ENCODE results near the gene ZNF605. TPM values are rescaled to one million over a fixed set of nuclear protein-coding genes. Genes with fewer than 3 reads are reported as not detected.
"Not testable (repeated sequence)": the region's sequence is repeated elsewhere in the genome, so short reads cannot be mapped to it uniquely, and the experiment has no call there.

Gene ZNF605
- polyA plus RNA-seq, 6 donors from 2014 or later: 1.00 to 3.9 (median 2.1) TPM

DNA sequence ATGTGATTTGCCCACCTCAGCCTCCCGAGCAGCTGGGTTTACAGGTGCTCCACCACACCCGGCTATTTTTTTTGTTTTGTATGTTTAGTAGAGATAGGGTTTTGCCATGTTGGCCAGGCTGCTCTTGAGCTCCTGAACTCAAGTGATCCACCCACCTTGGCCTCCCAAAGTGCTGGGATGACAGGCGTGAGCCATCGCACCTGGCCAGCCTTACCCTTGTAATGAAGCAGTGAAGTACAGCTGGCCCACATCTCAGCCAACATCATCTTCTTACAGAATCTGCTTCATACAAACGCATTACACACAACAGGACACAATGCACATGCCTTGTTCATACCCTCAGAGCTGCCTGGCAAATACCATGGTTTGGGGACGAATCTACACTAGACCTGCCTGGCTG, 37.4 kb downstream of the ZNF605 start:
- no peak overlapping the region for H3K4me3 Mint-ChIP-seq

DNA sequence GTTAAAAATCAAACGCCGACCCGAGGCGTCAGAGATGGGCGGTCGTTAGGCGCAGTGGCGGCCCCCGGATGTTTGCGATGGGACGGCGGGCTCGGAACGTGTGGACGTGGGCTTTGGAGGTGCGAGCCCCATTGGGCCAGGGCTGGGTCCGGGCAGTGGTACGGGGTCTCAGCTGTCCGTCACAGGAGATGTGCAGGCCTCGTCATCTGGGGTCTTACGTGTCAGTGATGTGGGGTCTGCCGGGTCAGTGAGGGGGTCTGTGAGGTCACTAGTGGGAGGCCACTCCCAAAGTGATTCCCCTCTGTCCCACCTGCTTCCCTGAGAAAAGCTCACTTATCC, 47.1 kb downstream of the ZNF605 start:
- Mint-ChIP-seq H3K36me3 (peaks cover 13 to 19% of the 10 kb centered on the region in 2 donors), H3K27me3 (peaks cover 0 to 21% (median 9%) of the 10 kb centered on the region in 3 donors), H3K9me3 (peaks cover 5 to 58% (median 31%) of the 10 kb centered on the region in 7 donors)

More for the DNA sequence above, 37.4 kb downstream of the ZNF605 start:
- DNase-seq (no peak), ATAC-seq (ENCODE audit: low read depth in 2 of 2) (no peak)
- Mint-ChIP-seq H3K36me3 (peaks cover 36% of the 10 kb centered on the region in 2 donors), H3K9me3 (peaks cover 9 to 95% (median 75%) of the 10 kb centered on the region in 7 donors), H3K27ac (no peak overlapping the region), H3K27me3 (no peaks in the 10 kb centered on the region), H3K4me1 (no peaks in the 10 kb centered on the region)

DNA sequence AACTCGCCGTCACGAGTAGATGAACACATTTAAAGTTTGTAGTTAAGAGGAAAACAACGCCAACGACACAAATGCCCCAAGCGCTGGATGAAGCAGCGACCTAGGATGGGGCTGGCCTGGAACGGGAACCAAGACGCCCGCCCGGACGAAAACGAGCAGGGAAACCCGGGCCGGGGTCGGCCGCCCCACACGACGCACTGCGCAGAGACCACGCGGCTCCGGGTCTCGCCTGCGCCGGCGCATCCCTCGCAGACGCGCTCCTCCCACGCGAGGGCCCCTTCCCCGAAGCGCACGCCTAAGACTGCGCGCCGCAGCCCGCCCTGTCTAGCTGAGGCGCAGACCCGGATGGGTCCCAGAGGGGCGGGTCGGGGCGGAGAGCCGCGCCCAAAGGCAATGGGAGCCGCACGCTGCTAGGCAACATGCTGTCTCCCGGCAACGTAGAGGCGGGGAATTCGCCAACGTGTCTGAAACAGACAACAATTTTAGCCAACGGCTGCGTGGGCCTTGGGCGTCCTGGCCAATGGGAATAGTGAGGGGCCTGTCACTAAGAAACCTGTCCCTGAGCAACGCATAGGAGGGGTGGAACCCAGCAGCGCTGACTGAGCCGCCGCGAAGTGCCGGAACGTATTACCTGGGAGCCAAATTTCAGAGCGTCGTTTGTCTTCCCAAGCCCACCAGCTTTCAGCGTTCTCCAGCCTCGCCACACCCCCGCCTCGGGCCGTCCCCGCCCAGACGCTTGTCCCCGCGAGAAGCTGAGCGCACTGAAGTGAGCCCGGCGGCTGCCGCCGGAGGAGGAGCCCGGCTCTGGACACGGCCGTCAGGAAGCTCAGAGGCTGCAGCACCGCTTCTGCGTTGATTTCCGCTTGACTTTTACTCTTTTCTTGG, 47.7 kb downstream of the ZNF605 start:
- Mint-ChIP-seq H3K4me1 (peaks cover 9 to 25% (median 21%) of the 10 kb centered on the region in 3 donors), H3K27ac (peak overlapping the region; percentile 89 to 99 (median 94)), H3K27me3 (peaks cover 0 to 21% (median 9%) of the 10 kb centered on the region in 3 donors), H3K4me3 (peak overlapping the region; percentile 85 to 96 (median 94)), H3K9me3 (peaks cover 4 to 54% (median 25%) of the 10 kb centered on the region in 7 donors), H3K36me3 (peaks cover 8 to 13% of the 10 kb centered on the region in 2 donors)
- DNase-seq: peak; percentile 94
- peak; percentile 89 to 92 for ATAC-seq (ENCODE audit: low read depth in 2 of 2)

More for the DNA sequence above, 47.1 kb downstream of the ZNF605 start:
- no peak for DNase-seq
- Mint-ChIP-seq H3K27ac (peak overlapping the region; percentile 77 to 99 (median 94)), H3K4me3 (peak overlapping the region; percentile 85 to 96 (median 94)), H3K4me1 (peaks cover 9 to 25% (median 21%) of the 10 kb centered on the region in 3 donors)
- no peak for ATAC-seq (ENCODE audit: low read depth in 2 of 2)

DNA sequence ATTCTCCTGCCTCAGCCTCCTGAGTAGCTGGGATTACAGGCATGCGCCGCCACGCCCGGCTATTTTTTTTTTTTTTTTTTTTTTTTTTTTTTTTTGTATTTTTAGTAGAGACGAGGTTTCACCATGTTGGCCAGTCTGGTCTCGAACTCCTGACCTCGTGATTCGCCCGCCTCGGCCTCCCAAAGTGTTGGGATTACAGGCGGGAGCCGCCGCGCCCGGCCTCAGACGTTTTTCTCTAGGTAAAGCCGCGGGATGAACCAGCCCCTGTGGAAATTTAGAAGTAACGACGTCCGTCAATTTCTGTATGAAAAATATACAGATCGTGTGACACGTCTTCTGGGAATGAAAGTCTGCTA, 48.3 kb downstream of the ZNF605 start:
- H3K36me3 Mint-ChIP-seq: peaks cover 8 to 13% of the 10 kb centered on the region in 2 donors
- H3K4me1 Mint-ChIP-seq: peaks cover 9 to 25% (median 21%) of the 10 kb centered on the region in 3 donors
- DNase-seq; ATAC-seq (ENCODE audit: low read depth in 2 of 2): not testable (repeated sequence)
- peak overlapping the region; percentile 85 to 96 (median 94) for H3K4me3 Mint-ChIP-seq
- H3K27me3 Mint-ChIP-seq: peaks cover 0 to 21% (median 9%) of the 10 kb centered on the region in 3 donors
- peaks cover 4 to 51% (median 22%) of the 10 kb centered on the region in 7 donors for H3K9me3 Mint-ChIP-seq
- peak overlapping the region in 4 of 6 donors; percentile 81 to 99 (median 90) for H3K27ac Mint-ChIP-seq

DNA sequence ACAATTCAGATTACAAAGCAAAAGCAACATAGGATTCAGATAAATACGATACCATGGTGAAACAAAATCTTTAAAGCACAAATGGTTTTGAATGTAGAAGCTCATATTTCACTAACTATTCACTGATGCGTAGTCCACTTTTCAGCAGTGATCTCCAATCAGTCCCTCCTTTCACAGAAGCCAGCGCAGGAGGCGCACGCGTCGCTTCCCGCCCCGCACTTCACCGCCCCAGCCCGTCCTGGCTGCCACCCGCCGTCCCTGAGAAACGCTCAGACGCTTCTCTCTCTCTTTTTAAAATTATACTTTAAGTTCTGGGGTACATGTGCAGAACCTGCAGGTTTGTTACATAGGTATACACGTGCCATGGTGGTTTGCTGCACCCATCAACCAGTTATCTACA, 48.9 kb downstream of the ZNF605 start:
- peak overlapping the region in 6 of 8 donors; percentile 26 to 91 (median 62) for H3K4me3 Mint-ChIP-seq
- peak overlapping the region in 2 of 6 donors; percentile 30 to 37 for H3K27ac Mint-ChIP-seq
- H3K27me3 Mint-ChIP-seq: peaks cover 0 to 21% (median 9%) of the 10 kb centered on the region in 3 donors
- H3K36me3 Mint-ChIP-seq: peaks cover 8 to 13% of the 10 kb centered on the region in 2 donors
- no peak for DNase-seq
- no peak for ATAC-seq (ENCODE audit: low read depth in 2 of 2)
- H3K9me3 Mint-ChIP-seq: peaks cover 4 to 50% (median 17%) of the 10 kb centered on the region in 7 donors
- peaks cover 9 to 25% (median 21%) of the 10 kb centered on the region in 3 donors for H3K4me1 Mint-ChIP-seq

DNA sequence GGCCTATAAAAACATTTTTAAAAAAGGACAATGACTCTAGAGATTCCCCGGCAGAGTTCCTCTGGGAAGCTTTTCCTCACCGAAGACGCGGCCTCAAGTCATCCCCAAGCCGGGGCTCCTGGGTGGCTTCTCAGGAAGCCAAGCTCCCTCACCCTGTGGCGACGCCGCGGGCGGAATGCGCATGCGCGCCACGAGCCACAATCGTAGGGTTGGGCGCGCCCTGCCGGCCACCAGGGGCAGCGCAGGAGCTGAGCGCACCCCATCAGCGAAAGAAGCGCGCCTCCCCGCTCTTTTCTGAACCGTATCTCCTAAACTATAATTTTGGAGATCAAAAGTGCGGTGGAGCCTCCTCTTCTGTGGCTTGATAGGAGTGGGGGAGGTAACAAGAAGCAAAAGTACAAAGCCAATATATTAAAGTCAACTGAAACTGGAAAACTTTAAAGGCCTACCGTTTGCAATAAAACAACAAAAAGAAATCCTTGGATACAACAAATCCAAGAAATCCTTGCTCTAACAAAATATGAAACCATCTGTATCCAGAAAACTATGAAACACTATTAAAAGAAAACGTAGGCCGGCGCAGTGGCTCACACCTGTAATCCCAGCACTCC, 51.3 kb downstream of the ZNF605 start:
- H3K9me3 Mint-ChIP-seq: peaks cover 0 to 36% (median 0%) of the 10 kb centered on the region in 7 donors
- peaks cover 0 to 21% (median 9%) of the 10 kb centered on the region in 3 donors for H3K27me3 Mint-ChIP-seq
- DNase-seq (peak; percentile 76), ATAC-seq (ENCODE audit: low read depth in 2 of 2) (peak; percentile 3 to 17)
- H3K27ac Mint-ChIP-seq: peak overlapping the region in 3 of 6 donors; percentile 57 to 73 (median 61)
- peak overlapping the region; percentile 26 to 73 (median 64) for H3K4me3 Mint-ChIP-seq
- no peaks in the 10 kb centered on the region for H3K36me3 Mint-ChIP-seq
- peaks cover 9 to 25% (median 21%) of the 10 kb centered on the region in 3 donors for H3K4me1 Mint-ChIP-seq

DNA sequence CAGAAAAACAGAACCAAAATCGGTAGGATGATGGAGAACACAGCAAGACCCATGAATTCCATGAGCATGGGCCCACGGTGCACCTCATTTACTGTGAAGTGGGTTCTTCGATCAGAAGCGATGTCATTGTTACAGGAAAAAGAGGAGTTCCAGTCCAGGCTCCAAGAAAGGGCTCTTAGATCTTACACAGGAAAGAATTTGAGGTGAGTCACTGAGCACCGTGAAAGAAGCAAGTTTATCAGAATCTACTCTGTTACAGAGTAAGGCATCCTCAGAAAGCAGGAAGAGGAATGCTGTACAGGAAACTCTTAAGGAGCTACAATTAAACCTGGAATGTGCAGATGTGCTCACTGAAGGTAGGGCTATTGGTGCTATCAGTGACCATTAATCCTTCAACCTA, 57.1 kb downstream of the ZNF605 start:
- Mint-ChIP-seq H3K27ac (no peak overlapping the region), H3K4me1 (no peaks in the 10 kb centered on the region), H3K27me3 (no peaks in the 10 kb centered on the region), H3K9me3 (peaks cover 0 to 12% (median 0%) of the 10 kb centered on the region in 7 donors), H3K36me3 (peaks cover 0 to 4% of the 10 kb centered on the region in 2 donors), H3K4me3 (no peak overlapping the region)
- no peak for DNase-seq
- ATAC-seq (ENCODE audit: low read depth in 2 of 2): no peak

DNA sequence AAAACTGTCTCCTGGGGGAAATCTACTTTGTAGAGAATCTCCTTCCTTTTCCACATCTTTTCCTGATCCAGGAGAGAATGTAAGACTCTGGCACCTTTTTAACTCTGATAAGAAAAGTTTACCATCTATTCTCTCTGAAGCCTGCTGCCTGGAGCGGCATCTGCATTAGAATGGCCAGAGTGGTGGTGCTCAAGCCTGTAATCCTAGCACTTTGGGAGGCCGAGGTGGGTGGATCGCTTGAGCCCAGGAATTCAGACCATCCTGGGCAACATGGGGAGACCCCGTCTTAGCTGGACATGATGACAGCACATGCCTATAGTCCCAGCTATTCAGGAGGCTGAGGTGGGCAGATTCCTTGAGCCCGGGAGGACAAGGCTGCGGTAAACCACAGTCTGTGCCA, 67.3 kb downstream of the ZNF605 start:
- Mint-ChIP-seq H3K27ac (peak overlapping the region; percentile 67 to 100 (median 83)), H3K27me3 (peaks cover 0 to 9% (median 0%) of the 10 kb centered on the region in 3 donors), H3K36me3 (peaks cover 0 to 21% of the 10 kb centered on the region in 2 donors), H3K4me3 (peak overlapping the region in 5 of 8 donors; percentile 35 to 100 (median 72)), H3K4me1 (peaks cover 11 to 40% (median 17%) of the 10 kb centered on the region in 3 donors), H3K9me3 (peaks cover 0 to 10% (median 5%) of the 10 kb centered on the region in 7 donors)
- no peak for DNase-seq
- no peak for ATAC-seq (ENCODE audit: low read depth in 2 of 2)

DNA sequence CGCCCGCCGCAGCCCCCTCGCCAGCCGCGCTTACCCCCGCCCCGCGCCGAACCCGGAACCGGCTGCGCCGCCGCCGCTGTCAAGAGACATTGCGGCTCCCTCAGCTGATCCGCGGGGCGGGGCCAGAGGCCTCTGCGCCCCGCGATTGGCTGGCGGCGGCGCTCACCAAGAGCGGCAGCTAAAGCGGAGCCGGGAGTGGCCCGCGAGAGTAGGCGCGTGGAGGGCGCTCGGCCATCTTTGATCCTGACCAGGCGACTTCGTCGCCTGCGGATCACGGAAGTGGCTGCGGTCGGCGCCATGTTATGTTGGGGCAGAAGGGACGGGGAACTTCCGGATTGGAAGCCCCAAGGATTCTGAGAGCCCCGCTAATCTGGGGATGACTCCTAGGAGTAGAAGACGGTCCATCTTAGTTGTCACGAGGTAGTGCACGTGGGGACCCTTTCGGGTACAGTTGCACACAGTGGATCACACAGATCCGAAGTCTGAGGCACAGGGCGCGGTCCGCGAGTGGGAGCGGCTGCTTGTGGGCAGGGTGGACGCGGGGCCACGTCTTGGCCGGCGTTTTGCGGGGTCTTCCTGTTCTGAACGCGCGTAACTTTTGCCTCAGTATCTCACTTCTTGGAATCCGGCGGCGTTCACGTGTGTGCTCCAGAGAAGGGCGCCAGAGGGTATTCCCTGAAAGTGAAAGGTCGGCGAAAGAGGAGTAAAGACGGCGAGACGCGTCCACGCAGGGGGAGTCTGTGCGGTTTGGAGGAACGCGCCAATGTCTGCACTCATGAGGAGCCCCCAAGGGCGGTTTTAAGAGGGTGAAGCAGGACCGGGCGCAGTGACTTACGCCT, 68.4 kb downstream of the ZNF605 start, which contains the start of gene CHFR:
TSS of gene CHFR (minus strand) at position 93 of the 839 bp plus-strand sequence. CDS start 277 bp downstream, outside the sequence.
- H3K27me3 Mint-ChIP-seq: peaks cover 0 to 9% (median 0%) of the 10 kb centered on the region in 3 donors
- H3K36me3 Mint-ChIP-seq: peaks cover 4 to 21% of the 10 kb centered on the region in 2 donors
- H3K9me3 Mint-ChIP-seq: peaks cover 0 to 10% (median 5%) of the 10 kb centered on the region in 7 donors
- ATAC-seq (ENCODE audit: low read depth in 2 of 2) (peak; percentile 96 to 97), DNase-seq (peak; percentile 94)
- H3K27ac Mint-ChIP-seq: peak within 1 kb of the TSS; percentile 99 to 100 (median 100)
- H3K4me3 Mint-ChIP-seq: peak within 1 kb of the TSS in 7 of 8 donors; percentile 96 to 100 (median 99)
- peaks cover 11 to 43% (median 17%) of the 10 kb centered on the region in 3 donors for H3K4me1 Mint-ChIP-seq

DNA sequence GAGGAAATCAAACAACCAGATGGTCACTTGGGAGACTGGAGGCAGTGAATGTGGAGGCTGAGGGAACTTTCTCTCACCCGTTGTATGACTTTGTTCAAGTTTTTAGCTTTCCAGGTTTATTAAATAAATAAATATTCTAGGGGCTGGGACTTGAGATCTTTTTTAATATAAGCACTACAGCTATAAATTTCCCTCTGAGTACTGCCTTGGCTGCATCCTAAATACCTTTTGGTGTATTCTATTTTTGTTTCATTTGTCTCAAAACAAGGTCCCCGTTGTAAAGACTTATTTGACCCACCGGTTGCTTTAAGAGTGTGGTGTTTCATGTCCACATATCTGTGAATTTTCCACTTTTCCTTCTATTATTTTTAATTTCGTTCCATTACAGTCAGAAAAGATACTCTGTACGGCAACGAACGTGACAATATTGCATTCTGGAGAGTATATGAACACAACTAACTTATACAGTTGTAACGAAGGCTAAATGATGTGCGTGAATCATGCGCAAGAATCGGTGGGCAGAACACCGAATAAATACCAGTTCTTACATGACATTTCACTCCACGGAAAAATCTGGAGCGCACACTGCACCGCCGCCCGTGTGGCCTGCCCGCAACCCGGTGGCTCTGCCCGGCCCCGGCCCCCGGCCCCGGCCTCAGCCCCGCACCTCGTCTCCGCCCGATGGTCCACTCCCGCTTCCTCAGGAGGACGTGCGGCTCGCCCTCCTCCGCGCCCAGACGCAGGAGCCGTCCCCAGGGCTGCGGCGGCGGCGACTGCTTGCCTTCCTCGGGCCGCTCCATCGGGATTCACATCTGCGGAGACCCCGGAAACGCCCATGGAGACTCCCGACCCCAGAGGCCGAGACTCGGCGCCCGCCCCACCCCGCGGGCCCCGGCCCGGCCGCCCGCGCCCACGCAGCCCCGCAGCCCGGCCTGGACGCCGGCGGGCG, 69.3 kb downstream of the ZNF605 start:
- H3K27ac Mint-ChIP-seq: peak overlapping the region; percentile 34 to 100 (median 86)
- H3K4me3 Mint-ChIP-seq: peak overlapping the region in 7 of 8 donors; percentile 84 to 99 (median 96)
- peaks cover 0 to 9% (median 0%) of the 10 kb centered on the region in 3 donors for H3K27me3 Mint-ChIP-seq
- H3K4me1 Mint-ChIP-seq: peaks cover 11 to 49% (median 25%) of the 10 kb centered on the region in 3 donors
- peak in 1 of 2 donors; percentile 0 for ATAC-seq (ENCODE audit: low read depth in 2 of 2)
- H3K9me3 Mint-ChIP-seq: peaks cover 0 to 10% (median 5%) of the 10 kb centered on the region in 7 donors
- peaks cover 4 to 21% of the 10 kb centered on the region in 2 donors for H3K36me3 Mint-ChIP-seq
- no peak for DNase-seq

DNA sequence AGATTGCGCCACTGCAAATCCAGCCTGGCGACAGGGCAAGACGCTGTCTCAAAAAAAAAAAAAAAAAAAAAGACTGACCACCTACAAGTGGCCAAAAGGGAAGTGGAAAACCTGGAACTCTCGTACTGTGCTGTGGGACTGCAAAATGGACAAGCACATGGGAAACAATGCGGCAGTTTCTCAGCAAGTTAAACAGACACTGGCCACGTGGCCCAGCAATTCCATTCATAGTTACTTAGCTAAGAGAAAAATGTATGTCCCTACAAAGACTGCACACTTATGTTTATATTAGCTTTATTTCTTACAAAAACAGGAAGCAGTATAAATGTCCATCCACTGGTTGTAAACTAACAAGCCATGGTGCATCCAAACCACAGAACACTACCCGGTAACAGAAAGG, 74.3 kb downstream of the ZNF605 start:
- H3K36me3 Mint-ChIP-seq: peaks cover 0 to 4% of the 10 kb centered on the region in 2 donors
- ATAC-seq (ENCODE audit: low read depth in 2 of 2): no peak
- no peak for DNase-seq
- peak overlapping the region in 1 of 6 donors; percentile 29 for H3K27ac Mint-ChIP-seq
- H3K27me3 Mint-ChIP-seq: no peaks in the 10 kb centered on the region
- no peak overlapping the region for H3K4me3 Mint-ChIP-seq
- peaks cover 0 to 35% (median 15%) of the 10 kb centered on the region in 3 donors for H3K4me1 Mint-ChIP-seq
- H3K9me3 Mint-ChIP-seq: no peaks in the 10 kb centered on the region
